K562 (cell line): ENCODE data around the gene PDE2A.

Source experiments
- BHLHE40 ChIP-seq: IDR thresholded peaks from 2 replicates; pipeline ENCODE4 v1.6.1; 2011; ENCODE audit warnings: low read length, improper control_type of control experiment
- CREB1 ChIP-seq, 2 experiments: sonication (generic) in 1 of 2; formaldehyde crosslinking in 1 of 2; IDR thresholded peaks; 2 replicates each; pipeline versions ENCODE4 v1.6.1 to v1.8.0; 2012 to 2022; ENCODE audit warnings: inconsistent platforms in 1 of 2, mild to moderate bottlenecking in 1 of 2, missing genetic modification reagents in 1 of 2, moderate library complexity in 1 of 2
- EP300 ChIP-seq: IDR thresholded peaks from 2 replicates; pipeline ENCODE4 v1.6.1; 2012; ENCODE audit warnings: low read length, improper control_type of control experiment
- EZH2 ChIP-seq: IDR thresholded peaks from 2 replicates; pipeline ENCODE4 v1.6.1; 2012; ENCODE audit warnings: low read depth, mild to moderate bottlenecking, inconsistent platforms, low read length, borderline replicate concordance
- GTF2F1 ChIP-seq: IDR thresholded peaks from 2 replicates; pipeline ENCODE4 v1.6.1; 2011; ENCODE audit warnings: low read depth, low read length, improper control_type of control experiment
- HDGF ChIP-seq: fragments of 450-650 bp; IDR thresholded peaks from 2 replicates; pipeline ENCODE4 v1.6.1; 2016
- HMG20A ChIP-seq: fragments of 450-650 bp; formaldehyde crosslinking; conservative IDR thresholded peaks from 2 replicates; pipeline ENCODE4 v1.4.0; 2020; ENCODE audit warnings: mild to moderate bottlenecking, mixed read lengths
- PHB ChIP-seq: fragments of 250-450 bp; sonication (Bioruptor Pico); IDR thresholded peaks from 2 replicates; pipeline ENCODE4 v1.5.0; 2021
- RAD51 ChIP-seq: fragments of 450-650 bp; IDR thresholded peaks from 2 replicates; pipeline ENCODE4 v1.7.1; 2016; ENCODE audit warnings: low read depth, mild to moderate bottlenecking, borderline replicate concordance
- SMC3 ChIP-seq: conservative IDR thresholded peaks from 2 replicates; pipeline ENCODE4 v1.6.1; 2011; ENCODE audit warnings: low read depth, low read length, improper control_type of control experiment; ENCODE audit not compliant: insufficient read depth
- TBL1XR1 ChIP-seq, 2 experiments: IDR thresholded peaks; 2 replicates each; pipeline ENCODE4 v1.6.1; 2012; ENCODE audit warnings: improper control_type of control experiment in 2 of 2, low read length in 2 of 2, mild to moderate bottlenecking in 1 of 2
- TEAD1 ChIP-seq, 2 experiments: fragments of 450-650 bp in 1 of 2; sonication (generic) in 1 of 2; formaldehyde crosslinking; IDR thresholded peaks; 2 replicates each; pipeline versions ENCODE4 v1.4.0 to v1.8.0; 2020 to 2022; ENCODE audit warnings: mild to moderate bottlenecking in 2 of 2, missing genetic modification reagents in 1 of 2
- TF ChIP-seq, protein P1 (sequence below): fragments of 250-450 bp; sonication (Bioruptor Pico); IDR thresholded peaks from 2 replicates; pipeline ENCODE4 v1.8.0; 2022; ENCODE audit warnings: inconsistent platforms, mild to moderate bottlenecking, moderate library complexity, borderline replicate concordance
- TF ChIP-seq, protein P2 (sequence below): fragments of 250-450 bp; sonication (Bioruptor Pico); IDR thresholded peaks from 2 replicates; pipeline ENCODE4 v1.4.0; 2020; ENCODE audit warnings: mild to moderate bottlenecking, moderate library complexity

DNA sequence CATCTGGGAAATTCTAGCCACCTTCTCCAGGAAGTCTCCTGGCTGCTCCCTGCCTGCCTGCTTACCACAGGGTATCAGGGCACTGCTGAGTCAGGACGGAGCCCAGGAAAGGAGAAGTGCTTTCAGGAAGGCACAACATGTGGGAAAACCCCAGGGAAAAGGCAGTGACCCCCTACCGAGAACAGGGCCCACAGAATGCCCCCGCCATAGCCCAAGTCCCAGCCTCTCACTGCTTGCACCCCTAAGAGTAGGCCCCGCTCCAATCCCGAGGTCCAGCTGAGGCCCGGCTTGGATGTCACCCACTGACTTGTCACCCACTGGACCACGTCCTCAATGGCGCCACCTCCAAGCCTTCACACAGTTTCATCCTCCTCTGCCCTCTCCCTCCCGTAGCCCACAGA, 43.9 kb upstream of the PDE2A start:
- TF ChIP-seq GTF2F1 (no peak), TEAD1 (CRISPR knock-in tag; IDR thresholded peaks at IDR 0.05) (no peak), BHLHE40 (no peak), PHB (no peak), HDGF (no peak), HMG20A (no peak), SMC3 (no peak), TBL1XR1 (IDR thresholded peaks at IDR 0.05; ENCODE audit: low read length in 2 of 2) (no peak), EP300 (no peak), CREB1 (IDR thresholded peaks at IDR 0.05) (no peak), CREB1 (CRISPR knock-in tag; IDR thresholded peaks at IDR 0.05) (no peak), EZH2 (no peak), RAD51 (no peak)
- TF ChIP-seq, protein P1, sequence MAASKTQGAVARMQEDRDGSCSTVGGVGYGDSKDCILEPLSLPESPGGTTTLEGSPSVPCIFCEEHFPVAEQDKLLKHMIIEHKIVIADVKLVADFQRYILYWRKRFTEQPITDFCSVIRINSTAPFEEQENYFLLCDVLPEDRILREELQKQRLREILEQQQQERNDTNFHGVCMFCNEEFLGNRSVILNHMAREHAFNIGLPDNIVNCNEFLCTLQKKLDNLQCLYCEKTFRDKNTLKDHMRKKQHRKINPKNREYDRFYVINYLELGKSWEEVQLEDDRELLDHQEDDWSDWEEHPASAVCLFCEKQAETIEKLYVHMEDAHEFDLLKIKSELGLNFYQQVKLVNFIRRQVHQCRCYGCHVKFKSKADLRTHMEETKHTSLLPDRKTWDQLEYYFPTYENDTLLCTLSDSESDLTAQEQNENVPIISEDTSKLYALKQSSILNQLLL (CRISPR knock-in tag): no peak
- TF ChIP-seq, protein P2, sequence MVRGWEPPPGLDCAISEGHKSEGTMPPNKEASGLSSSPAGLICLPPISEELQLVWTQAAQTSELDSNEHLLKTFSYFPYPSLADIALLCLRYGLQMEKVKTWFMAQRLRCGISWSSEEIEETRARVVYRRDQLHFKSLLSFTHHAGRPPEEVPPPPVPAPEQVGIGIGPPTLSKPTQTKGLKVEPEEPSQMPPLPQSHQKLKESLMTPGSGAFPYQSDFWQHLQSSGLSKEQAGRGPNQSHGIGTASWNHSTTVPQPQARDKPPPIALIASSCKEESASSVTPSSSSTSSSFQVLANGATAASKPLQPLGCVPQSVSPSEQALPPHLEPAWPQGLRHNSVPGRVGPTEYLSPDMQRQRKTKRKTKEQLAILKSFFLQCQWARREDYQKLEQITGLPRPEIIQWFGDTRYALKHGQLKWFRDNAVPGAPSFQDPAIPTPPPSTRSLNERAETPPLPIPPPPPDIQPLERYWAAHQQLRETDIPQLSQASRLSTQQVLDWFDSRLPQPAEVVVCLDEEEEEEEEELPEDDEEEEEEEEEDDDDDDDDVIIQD (CRISPR knock-in tag): no peak
